Fibroblast of peridontal ligament (primary cell): ENCODE data around the gene RAD50.
"Not testable (repeated sequence)": the region's sequence is repeated elsewhere in the genome, so short reads cannot be mapped to it uniquely, and the experiment has no call there.

ENCODE experiments used
- DNase-seq: peaks from one replicate; pipeline ENCODE4 v3.0.0-alpha.2; 2010; ENCODE audit errors: extremely low read depth

The RAD50 gene

GRCh38 chr5:132556763-132557477, at the start of gene RAD50:
Gene RAD50, plus strand, starts transcription at chr5:132556977. Its CDS starts 348 bp downstream, at chr5:132557325.
- peak; percentile 88 for DNase-seq

DNA sequence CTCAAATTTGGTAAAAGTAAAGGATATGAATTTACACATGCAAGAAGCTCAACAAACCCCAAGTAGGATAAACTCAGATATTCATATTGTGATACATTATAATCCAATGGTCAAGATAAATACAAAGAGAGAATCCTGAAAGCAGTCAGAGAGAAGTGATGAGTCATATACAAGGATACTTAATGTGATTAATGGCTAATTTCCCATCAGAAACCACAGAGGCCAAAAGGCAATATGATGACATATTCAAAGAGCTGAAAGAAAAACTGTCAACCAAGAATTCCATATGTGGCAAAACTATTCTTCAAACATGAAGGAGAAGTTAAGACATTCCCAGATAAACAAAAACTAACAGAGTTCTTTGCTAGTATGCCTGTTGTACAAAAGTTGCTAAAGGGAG, 46.7 kb upstream of the RAD50 start:
- DNase-seq, result no peak

DNA sequence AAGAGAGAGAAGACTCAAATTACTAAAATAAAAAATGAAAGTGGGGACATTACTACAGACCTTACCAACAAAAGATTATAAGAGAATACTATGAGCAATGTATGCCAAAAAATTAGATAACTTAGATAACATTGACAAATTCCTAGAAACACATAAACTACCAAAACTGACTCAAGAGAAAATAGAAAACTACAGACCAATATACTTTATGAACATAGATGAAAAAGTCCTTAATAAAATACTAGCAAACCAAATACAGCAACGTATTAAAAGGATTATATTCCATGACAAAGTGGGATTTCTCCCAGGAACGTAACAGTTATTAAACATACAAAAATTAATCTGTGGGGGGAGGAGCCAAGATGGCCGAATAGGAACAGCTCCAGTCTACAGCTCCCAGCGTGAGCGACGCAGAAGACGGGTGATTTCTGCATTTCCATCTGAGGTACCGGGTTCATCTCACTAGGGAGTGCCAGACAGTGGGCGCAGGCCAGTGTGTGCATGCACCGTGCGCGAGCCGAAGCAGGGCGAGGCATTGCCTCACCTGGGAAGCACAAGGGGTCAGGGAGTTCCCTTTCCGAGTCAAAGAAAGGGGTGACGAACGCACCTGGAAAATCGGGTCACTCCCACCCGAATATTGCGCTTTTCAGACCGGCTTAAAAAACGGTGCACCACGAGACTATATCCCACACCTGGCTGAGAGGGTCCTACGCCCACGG, 43.0 kb upstream of the RAD50 start:
- not testable (repeated sequence) for DNase-seq

DNA sequence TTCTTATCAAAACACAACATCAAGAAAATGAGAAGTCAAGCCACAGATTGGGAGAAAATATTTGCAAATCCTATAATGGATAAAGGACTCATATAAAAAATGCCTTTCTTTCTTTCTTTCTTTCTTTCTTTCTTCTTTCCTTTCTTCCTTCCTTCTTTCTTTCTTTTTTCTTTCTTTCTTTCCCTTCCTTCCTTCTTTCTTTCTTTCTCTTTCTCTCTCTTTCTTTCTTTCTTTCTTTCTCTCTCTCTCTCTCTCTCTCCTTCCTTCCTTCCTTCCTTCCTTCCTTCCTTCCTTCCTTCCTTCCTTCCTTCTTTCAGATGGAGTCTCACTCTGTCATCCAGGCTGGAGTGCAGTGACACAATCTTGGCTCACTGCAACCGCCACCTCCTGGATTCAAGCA, 34.7 kb upstream of the RAD50 start:
- DNase-seq, result not testable (repeated sequence)

GRCh38 chr5:132524877-132525276, 31.9 kb upstream of the RAD50 start:
- not testable (repeated sequence) for DNase-seq

DNA sequence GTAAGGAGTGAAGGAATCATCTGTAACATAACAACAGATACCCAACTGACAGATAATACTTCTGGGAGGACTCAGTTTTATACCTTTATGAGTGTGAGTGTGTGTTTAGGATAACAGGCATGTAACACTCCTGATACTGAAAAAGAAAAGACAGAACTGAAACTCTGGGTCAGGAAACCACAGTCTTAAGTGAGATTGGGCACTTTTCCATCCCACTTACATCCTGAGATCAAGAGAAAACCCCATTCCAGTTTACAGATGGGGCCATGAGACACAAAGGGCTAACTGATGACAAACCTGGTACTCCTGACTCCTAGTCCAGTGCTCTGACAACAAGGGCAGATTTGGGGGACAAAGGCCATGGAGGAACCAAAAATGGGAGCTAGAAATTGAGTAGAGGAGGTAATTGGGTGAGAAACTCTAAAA, 31.5 kb upstream of the RAD50 start:
- DNase-seq, result no peak

DNA sequence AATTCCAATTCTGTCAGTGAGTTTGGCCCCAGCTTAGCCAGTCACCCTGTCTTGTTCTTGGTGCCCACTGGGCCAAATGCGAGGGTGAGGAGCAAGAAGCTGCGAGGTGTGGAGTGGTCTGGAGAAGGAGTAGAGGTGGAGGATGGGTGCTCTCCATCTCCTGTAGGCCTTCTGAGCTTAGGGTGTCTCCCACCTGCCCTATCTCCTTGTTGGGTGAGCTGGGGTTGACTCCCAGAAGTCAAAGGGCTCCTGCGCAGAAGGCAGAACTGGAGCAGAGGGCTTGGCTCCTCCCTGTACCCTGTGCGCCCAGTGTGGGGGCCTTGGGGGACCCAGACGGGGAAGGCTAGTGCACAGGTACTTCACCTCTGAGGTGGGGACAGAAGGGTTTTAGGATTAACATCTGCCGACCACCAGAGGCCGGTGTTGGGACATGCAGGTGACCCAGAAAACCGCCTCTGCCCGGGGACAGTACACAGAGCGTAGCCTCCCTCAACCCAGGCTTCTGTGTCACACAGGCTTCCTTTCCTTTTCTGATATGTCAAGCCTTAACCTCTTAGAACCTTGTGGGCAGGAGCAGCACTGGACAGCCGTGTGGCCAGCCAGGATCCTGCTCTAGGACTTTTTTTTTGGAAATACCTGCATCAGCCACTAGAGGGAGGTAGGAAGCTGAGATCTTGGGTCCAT, 30.3 kb upstream of the RAD50 start:
- peak; percentile 62 for DNase-seq

- DNase-seq, result no peak
These were observed 29.7 kb upstream of the RAD50 start for GRCh38 chr5:132526974-132527564.

- DNase-seq, result no peak
These were observed 28.8 kb upstream of the RAD50 start for GRCh38 chr5:132528021-132528420.

DNA sequence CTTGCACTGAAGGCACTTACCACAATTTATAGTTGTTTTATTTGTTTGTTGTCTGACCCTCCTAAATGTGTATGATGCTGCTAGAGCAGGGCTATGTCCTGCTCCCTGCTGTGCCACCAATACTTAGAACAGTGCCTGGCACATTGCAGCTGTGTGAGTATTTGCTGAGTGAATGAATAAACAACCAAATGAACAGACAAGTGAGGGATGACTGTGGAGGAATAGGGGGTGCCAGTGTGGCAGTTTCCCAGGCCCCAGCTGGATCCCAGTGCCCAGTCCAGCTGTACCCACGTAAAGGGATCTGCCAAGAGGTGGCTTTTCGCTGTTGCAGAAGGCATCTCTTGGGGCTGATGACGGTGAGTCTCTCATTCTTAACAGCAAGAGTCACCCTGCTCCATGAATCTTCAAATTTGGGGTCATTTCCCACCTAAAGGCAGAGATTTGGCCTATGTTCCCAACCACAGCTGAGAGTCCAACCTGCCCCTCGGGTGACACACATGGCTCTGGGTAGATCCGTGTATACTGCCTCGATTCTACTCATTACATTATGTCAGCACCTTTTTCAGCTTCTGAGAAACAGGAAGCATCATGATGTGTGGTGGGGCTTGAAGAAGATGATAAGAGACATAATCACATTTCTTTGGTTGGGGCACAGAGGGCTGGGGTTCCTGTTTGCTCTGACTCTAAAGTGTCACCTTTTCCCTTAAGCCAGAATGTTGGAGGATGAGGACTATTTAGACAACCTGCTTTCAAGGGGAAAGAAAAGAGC, 27.7 kb upstream of the RAD50 start:
- DNase-seq, result no peak

DNA sequence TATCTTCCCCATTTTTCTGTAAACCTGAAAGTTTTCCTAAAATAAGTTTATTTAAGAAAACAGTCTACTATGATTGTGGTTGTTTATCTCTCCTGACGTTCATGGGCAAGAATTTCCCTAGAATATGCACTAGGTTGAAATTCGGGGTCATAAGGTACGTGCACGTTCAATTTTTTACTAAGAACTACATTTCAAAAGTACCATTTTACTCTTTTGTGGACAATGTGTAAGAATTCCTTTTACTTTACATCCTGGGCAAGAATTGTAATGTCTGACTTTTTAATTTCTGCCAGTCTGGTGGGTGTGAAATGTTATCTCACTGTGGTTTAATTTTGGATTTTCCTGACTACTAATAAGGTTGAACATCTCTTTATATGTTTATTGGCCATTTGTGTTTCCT, 25.8 kb upstream of the RAD50 start:
- DNase-seq, result no peak

- no peak for DNase-seq
These were observed 17.1 kb upstream of the RAD50 start for GRCh38 chr5:132539716-132540115.

GRCh38 chr5:132540149-132540548, 16.6 kb upstream of the RAD50 start:
- no peak for DNase-seq

DNA sequence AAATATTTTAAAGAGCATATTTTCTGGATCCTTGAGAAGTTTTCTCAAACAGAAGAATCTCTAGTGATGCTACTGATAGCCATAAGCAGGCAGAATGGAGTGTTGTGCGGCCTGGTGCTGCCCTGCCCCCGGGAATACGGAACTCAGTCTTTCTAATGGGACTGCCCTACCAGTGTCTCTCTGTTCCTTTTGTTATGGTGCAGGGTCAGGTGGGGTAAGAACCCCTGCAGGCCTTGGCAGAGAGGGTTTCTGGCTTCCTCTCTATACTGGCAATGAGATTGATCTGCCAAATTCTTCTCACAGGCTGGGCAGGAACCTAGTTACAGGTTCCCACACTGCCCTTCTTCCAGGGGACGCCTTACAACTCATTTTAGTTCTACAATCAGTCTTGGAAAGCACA, 16.0 kb upstream of the RAD50 start:
- DNase-seq, result no peak

- no peak for DNase-seq
These were observed 13.1 kb upstream of the RAD50 start, which contains the start of gene IL5 for GRCh38 chr5:132543472-132544201. Gene IL5, minus strand, starts transcription at chr5:132543522. Its CDS starts 44 bp downstream, at chr5:132543478.

DNA sequence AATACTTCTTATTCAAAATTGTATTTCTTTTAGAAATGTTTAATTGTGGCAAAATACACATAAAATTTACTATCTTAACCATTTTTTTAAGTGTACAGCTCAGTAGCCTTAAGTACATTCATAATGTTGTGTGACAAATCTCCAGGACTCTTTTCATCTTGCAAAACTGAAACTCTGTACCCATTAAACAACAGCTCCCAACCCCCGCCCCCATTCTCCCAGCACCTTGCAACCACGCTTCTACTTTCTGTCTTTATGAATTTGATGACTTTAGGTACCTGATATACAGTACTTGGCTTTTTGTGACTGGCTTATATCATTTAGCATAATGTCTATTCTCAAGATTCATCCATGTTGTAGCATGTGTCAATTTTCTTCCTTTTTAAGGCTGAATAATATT, 10.7 kb upstream of the RAD50 start:
- DNase-seq, result no peak

GRCh38 chr5:132547269-132547668, 9.5 kb upstream of the RAD50 start:
- no peak for DNase-seq

- DNase-seq, result not testable (repeated sequence)
These were observed 7.9 kb upstream of the RAD50 start for GRCh38 chr5:132548834-132549233.

GRCh38 chr5:132549576-132549975, 7.2 kb upstream of the RAD50 start:
- no peak for DNase-seq

DNA sequence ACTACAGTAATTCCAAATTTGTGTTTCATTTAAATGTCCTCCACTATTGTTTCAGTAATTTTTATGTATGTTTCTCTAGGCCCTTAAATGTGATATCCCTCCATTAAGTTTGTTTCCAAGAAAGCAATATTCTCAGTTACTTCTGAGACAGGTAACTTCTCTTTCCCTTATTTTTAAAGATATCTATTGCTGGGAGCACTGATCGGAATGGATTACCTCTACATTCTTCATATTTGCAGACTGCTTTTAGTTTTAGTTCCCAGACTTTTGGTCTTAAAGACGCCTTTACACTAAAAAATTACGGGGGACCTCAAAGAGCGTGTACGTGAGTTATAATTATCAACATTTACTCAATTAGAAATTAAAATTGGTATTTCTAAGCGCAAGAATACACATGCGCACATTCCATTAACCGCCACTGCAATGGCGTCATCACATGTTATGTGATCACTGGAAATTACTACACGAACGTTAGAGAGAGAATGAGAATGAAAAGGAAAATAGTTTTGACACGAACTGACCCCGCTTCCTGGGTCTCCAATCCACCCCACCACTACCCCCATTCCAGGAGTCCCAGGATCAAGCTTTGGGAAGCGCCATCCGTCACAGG, 519 bp upstream of the RAD50 start:
- peak; percentile 2 for DNase-seq
